CD4-positive, alpha-beta T cell treated with Interleukin-4 for 1 hour (primary cell): ENCODE results near the gene BRD4.
A peak's percentile ranks its signal among the peaks of the same experiment; 100 is the strongest.

Source experiments
- DNase-seq, 2 donors: peaks; one replicate each; pipeline ENCODE4 v3.0.0-alpha.2; 2020 to 2022

The BRD4 gene

GRCh38 chr19:15222738-15223648 lies 109.3 kb downstream of the BRD4 start:
- DNase-seq: peak; percentile 81 to 89

DNA sequence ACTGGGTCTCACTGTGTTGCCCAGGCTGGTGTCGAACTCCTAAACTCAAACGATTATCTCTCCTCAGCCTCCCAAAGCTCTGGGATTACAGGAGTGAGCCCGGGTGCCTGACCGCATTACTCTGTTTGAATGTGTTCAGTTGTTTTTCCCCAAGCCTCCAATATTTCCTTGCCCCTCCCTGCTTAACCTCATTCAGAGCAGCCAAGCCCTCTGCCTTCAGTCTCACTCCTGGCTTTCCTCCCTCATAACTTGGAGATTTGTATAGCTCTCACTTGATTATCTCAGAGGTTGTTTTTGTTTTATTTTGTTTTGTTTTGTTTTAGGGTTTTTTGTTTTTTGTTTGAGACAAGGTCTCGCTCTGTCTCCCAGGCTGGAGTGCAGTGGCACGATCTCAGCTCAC lies 111.5 kb downstream of the BRD4 start:
- DNase-seq: no peak

DNA sequence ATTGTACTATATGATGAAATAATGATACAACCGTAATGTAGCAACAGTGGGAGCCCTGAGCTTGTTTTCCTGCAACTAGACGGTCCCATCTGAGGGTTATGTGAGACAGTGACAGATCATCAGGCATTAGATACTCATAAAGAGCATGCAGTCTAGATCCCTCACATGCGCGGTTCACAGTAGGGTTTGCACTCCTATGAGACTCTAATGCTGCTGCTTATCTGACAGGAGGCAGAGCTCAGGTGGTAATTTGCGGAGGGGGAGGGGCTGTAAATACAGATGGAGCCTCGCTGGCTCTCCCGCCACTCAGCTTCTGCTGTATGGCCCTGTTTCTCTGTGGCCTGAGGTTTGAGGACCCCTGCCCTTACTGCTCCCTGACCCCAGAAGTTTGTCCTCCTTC lies 113.8 kb downstream of the BRD4 start:
- DNase-seq: no peak

DNA sequence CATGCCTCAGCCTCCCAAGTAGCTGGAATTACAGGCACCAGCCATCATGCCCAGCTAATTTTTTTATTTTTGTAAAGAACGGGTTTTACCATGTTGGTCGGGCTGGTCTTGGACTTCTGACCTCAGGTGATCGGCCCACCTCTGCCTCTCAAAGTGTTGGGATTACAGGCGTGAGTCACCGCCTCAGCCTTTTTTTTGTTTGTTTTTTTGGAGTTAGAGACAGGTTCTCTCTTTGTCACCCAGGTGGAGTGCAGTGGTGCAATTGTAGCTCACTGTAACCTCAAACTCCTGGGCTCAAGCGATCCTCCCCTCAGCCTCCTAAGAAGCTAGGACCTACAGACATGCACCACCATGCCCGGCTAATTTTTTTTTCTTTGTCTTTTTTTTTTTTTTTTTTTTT lies 116.0 kb downstream of the BRD4 start:
- DNase-seq: no peak

DNA sequence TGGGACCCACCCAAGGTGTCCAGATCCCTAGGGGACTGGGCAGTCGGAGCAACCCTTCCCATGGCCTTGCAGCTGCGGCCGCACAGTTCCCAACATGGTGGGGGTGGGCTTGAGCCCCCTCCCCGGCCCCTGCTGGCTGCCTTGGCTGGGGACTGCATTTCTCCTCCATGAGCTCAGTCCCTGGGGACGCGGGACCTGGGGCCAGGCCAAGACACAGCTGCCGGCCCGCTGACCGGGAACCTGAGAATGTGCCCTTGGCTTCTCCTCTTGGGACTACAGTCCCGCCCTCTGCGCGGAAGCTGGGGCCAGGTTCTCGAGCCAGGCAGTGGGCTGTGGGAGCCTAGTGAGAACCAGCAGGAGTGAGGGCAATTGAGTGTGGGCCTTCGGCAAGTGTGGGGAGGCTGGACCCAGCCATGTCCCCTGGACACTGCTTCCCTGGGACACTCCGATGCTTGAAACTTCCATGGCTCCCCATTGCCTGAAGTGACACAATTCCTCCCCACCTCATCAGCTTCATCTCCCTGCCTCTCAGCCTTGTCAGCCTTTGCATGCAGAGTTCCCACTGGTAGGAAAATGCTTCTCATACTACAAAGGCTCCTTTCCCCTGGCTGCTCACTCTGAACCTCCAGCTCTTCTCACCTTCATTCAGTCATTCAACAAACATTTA lies 118.5 kb downstream of the BRD4 start:
- DNase-seq: no peak

- no peak for DNase-seq
These were observed 119.6 kb downstream of the BRD4 start for GRCh38 chr19:15212711-15213110.

- DNase-seq: peak in 1 of 2 donors; percentile 81
These were observed 122.0 kb downstream of the BRD4 start for GRCh38 chr19:15210323-15210781.

GRCh38 chr19:15201374-15202023 lies 130.8 kb downstream of the BRD4 start:
- DNase-seq: no peak

DNA sequence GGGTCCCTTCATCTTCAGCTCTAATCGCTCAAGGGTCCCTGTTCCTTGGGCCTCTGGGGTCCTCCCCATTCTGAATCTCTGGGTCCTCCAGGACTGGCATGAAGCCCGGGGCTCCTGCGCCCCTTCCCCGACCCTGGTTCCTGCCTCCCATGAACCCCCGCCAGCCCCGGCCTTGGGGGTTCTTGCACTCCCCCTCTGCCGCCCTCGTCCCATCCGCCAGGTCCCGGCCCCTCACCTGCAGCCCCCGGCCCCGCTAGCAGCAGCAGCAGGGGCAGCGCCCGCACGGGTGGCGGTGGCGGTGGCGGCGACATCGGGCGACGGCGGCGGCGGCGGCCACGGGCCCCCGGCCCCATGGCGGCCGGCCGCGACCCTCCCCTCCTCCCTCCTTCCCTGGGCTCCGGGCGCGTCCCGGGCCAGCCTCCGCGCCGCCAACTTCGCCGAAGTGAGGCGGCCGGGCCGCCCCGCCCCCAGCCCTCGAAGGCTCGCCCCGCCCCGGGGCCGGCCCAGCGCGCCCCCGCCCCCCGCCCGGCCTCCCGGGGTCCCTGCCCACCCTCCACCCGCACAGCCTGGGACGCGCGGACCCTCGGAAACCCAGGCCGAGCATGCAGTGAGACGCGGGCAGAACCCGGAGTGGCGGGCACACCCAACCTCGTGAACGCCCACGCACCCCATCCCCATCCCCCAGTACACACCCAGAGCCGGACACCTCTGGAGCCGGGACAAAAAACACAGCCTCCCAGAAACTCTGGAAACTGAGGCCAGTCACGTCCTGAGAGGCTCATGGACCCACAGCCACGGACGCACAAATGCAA lies 131.6 kb downstream of the BRD4 start, which contains the start of gene NOTCH3:
NOTCH3 (minus strand) TSS at position 443 of the 812 bp plus-strand sequence; CDS start at position 353, 90 bp downstream.
- DNase-seq: no peak

DNA sequence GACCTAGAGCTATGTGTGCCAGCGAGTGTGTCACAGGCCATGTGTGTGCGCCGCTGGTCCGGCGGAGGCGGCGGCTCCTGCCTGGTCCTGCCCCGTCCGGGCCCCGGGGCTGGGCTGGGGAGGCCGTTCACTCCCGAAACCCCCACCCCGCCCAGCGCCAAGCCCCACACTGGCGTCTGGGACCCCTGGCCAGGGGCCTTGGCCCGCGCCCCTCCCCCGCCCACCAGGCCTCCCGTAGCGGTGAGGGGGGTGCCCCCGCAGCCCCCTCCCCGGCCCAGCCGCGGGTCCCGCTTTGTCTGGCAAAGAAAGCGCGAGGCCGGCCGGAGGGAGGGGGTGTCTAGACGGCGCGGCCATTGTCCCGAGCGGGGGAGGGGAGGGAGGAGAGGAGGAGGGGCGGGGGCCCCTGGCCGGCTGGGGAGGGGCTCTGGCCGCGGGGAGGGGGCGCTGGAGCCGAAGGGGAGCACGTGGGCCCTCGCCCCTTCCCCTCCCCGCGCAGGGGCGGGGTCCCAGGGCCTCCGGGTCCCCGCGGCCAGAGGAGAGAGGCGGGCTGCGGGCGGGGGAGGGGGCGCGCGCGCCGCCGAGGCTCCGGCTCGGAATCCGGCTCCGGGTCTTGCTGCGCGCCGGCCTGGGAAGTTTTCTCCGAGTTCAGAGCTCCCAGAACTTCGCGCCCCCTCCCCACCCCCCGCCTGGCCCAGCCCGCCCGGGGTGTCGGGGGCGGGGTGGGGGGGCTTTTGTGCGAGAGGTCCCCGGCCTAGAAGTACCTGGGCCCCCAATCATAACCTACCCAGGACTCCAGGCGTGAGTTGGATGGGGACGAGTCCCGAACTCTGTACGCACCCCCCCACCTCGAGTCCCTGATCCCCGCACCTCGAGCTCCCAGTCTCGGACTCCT lies 132.4 kb downstream of the BRD4 start:
- DNase-seq: no peak

GRCh38 chr19:15198951-15199660 lies 133.2 kb downstream of the BRD4 start:
- DNase-seq: no peak

DNA sequence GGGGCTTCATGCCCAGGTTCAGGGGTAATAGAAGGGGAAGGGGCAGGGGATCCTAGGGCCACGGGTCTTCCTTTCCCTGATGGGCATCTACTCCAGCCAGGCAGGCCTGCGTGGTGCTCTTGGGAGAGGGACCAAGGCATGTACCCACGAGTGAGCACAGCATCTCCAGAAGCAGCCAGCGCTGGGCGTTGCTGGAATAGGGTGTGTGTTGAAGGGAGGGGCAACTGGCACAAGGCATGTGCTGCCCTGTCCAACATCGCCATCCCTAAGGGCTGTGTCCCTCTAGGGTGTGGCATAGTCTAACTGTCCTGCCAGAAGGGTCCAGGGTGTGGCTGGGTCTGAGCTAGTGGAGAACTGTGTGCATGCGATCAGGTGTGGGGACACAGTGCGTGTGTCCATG lies 134.4 kb downstream of the BRD4 start:
- no peak for DNase-seq

- no peak for DNase-seq
These were observed 134.9 kb downstream of the BRD4 start for GRCh38 chr19:15197275-15197941.

DNA sequence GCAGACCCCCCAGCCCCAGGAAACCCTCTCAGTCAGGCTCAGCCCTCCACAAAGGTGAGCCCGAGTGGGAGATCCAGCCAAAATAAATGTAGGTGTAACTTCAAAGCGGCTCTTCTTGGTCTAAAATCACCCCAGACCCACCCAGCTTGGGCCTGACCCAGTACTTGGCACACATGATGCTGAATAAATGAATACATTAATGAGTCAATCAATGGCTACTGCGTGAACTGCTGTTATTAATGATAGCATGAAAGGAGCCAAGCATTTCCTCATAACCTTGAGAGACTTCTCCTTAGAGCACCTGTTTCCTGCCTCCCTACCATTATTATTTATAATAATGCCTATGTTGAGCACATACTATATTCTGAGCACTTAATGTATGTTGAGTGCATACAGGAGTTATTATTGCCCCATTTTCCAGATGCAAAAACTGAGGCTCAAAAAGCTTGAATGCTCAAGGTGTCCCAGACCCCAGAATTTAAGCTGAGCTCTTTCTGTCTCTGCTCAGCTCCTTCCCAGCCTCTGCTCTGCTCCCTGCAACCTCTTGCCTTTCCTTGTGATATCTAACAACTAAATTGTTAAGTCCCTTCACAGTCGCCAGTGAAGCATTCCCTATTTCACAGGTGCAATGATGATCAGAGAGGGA lies 135.9 kb downstream of the BRD4 start:
- DNase-seq: no peak

GRCh38 chr19:15195371-15196334 lies 136.7 kb downstream of the BRD4 start:
- no peak for DNase-seq

DNA sequence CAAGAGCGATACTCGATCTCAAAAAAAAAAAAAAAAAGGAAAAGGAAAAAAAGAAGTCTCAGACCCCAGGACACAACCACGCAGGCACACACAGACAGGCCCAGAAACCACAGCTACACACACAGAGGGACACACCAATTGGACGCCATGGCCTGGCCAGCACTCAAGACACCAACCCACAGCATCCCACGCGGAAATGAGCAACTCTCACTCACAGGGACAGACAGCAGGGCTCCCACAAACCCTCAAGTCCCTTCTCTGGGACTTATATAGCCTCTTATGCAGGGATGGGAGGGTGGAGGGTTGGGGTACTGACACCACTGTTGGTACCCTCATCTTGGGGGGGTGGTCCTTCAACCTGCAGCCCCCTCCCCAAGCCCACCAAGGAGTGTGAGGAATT lies 137.4 kb downstream of the BRD4 start:
- DNase-seq: no peak

GRCh38 chr19:15191982-15192381 lies 140.4 kb downstream of the BRD4 start:
- no peak for DNase-seq

GRCh38 chr19:15191514-15191913 lies 140.8 kb downstream of the BRD4 start:
- DNase-seq: no peak
